ENCODE data around the gene PRDM1.
A peak's percentile ranks its signal among the peaks of the same experiment; 100 is the strongest.

PRDM1 gene

DNA sequence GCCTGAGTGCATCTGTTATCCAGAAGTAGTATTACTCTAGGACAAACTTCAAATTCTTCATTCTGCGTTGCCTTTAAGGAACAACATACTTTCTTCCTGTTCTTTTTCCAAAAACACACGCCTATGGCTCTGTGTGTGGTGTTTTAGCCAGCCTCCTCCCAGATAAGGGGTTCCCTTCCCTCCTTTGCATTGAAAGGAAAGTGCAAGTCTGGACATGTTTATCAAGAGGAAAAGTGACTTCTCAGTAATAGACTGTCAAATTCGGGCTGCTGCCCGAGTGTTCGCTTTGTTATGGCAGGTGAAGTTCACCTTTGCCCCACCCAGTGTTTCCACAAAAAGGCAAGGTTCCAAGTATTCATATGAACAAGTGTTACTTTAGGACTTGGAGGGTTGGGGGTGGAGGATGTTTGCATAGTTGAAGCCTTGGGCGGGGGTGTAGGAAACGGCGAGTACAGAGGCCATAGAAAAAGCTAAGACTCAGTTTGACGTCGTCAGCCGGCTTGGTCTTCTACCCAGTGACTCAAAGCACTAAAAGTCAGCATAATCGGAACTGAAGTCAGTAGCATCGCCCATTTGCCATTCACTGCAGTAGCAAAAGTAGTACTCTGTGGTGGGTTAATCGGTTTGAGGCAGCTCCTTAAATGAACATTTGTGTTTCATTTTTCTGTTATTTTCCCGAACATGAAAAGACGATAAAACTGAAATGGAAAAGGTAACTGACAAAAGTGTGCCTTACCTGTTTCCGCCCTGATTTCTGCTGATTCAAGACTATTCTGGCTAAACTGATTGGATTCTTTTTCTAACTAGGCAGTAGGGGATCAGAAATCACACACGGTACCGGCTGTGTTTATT, 12.5 kb downstream of the PRDM1 start:
- peak; percentile 90 for DNase-seq

DNA sequence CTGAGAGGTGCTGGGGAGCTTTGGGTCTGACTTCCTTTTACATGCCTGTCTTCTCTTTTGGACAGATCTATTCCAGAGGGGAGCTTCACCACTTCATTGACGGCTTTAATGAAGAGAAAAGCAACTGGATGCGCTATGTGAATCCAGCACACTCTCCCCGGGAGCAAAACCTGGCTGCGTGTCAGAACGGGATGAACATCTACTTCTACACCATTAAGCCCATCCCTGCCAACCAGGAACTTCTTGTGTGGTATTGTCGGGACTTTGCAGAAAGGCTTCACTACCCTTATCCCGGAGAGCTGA, 13.1 kb downstream of the PRDM1 start:
- DNase-seq, result no peak

DNA sequence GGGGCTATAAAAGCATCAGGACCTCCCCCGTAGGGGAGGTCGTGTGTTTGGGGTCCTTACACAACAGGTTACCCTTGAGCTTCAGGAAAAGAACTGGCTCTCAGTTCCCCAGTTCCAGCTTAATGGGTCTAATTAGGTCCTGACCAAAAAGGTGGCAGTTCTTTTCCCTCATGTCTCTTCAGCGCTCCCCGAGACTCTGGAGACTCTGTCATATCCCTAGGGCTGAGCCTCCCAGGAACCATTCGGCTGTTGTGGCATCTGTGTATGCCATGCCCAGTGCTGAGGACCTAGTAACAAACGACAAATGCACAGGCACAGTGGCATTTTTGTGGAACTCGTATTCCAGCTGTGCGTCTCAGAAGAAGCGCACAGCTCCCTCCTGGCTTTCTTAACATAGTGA, 14.6 kb downstream of the PRDM1 start:
- DNase-seq, result no peak

DNA sequence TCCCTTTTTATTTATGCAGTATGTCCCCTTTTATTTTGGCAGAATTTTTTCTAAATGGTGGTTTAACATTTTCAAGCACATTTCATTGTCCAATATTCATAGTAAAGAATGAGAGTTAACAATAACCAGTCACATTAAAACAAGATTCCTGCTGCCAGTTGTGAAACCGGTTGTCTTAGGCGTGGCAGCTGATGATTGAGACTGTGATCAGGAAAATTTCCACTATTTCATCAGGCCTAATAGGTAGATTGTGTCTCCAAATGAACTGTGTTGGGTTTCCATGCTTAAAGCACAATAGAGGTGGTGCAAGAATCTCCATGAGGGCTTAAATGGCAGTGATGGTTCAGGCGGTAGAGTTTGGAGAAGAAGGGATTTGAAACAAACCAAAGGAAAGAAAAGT, 15.3 kb downstream of the PRDM1 start:
- DNase-seq, result no peak

DNA sequence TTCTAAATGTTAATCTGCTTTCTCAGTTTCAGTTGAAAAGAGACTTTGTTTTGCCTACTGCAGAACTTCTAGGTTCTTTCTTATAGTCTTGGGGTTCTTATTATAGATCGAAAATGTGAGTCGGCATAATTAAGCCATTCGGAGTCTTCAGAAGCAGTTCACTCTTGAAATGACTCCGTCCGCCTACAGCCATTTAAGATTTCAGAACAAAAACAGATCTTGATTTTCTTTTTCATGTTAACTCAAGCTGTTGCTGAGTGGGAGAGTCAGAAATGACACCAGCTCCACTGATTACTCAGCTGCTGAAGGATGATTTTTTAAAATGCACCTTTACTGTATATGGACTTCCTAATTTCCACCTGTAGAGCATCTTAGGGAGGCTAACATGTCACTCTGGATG, 15.9 kb downstream of the PRDM1 start:
- DNase-seq, result peak; percentile 77

DNA sequence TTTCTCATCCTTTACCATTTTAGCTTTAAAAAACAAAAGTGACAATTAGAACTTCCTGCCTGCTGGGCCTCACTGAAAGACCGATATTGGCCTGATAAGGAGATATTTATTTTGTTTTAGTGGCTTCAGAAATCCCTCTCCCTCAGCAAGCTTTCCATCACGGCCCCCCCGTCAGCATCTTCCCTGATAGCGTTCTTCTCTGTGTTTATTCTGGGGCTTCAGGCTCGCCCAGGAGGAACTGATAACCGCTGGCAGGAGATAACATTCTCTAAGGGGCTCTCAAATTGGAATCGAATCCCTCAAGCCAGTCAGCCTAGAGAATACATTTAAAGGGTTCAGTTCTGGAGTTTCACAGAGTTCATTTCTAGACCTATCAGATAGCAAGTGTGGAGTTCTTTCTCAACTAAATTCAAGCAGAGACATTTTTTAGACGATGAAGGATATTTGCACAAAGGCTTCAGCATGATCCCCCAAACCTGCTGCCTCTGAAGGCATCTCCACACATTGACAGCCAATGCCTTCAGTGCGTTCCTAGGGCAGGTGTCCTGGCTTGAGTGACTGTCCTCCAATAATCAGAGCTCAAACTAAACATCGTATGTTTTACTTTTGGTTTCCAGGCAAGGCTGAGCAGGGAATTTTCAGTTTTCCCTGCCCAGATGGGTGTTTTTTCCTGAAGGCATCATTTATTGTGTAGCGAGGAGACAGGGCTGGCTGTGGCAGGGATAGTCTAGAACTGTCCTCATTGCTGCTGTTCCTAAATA, 17.0 kb downstream of the PRDM1 start:
- no peak for DNase-seq

DNA sequence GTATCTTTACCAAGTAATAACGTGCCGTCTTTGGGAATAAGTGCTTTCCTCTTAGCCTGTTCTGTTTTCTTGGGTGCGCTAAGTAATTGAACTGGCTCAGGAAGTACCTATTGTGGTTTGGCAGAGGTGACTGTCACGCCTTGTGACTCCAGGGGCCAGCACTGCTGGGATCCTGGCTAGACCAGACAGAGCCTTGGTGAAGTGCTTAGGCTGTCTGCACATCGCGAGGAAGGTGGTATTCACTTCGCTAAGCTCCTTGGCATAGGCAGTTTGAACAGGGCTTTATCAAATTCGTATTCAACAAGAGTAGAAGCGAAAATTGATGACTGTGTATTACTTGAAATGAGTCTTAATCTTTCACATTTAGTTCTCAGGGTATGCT, 17.6 kb downstream of the PRDM1 start:
- peak; percentile 54 for DNase-seq

DNA sequence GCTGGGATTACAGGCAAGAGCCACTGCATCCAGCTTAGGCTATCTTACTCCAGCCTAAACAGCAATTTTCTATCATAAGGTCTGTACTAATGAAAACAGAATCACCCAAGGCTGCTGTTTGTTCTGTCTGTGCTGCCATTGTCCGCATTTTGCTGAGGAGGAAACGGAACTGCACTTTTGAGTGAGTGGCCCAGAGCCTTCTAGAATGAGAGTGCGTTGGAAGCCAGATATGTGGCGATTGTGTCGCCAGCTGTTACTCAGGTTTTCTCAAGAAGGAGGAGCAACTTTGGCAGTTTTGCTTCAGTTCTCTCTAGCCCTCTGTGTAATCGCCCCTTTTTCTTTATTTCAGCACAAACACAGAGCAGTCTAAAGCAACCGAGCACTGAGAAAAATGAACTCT, 18.3 kb downstream of the PRDM1 start:
- DNase-seq, result no peak

DNA sequence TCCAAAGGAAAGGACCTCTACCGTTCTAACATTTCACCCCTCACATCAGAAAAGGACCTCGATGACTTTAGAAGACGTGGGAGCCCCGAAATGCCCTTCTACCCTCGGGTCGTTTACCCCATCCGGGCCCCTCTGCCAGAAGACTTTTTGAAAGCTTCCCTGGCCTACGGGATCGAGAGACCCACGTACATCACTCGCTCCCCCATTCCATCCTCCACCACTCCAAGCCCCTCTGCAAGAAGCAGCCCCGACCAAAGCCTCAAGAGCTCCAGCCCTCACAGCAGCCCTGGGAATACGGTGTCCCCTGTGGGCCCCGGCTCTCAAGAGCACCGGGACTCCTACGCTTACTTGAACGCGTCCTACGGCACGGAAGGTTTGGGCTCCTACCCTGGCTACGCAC, 18.8 kb downstream of the PRDM1 start:
- DNase-seq, result no peak

DNA sequence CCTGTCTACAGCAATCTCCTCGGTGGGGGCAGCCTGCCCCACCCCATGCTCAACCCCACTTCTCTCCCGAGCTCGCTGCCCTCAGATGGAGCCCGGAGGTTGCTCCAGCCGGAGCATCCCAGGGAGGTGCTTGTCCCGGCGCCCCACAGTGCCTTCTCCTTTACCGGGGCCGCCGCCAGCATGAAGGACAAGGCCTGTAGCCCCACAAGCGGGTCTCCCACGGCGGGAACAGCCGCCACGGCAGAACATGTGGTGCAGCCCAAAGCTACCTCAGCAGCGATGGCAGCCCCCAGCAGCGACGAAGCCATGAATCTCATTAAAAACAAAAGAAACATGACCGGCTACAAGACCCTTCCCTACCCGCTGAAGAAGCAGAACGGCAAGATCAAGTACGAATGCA, 19.4 kb downstream of the PRDM1 start:
- DNase-seq, result no peak

DNA sequence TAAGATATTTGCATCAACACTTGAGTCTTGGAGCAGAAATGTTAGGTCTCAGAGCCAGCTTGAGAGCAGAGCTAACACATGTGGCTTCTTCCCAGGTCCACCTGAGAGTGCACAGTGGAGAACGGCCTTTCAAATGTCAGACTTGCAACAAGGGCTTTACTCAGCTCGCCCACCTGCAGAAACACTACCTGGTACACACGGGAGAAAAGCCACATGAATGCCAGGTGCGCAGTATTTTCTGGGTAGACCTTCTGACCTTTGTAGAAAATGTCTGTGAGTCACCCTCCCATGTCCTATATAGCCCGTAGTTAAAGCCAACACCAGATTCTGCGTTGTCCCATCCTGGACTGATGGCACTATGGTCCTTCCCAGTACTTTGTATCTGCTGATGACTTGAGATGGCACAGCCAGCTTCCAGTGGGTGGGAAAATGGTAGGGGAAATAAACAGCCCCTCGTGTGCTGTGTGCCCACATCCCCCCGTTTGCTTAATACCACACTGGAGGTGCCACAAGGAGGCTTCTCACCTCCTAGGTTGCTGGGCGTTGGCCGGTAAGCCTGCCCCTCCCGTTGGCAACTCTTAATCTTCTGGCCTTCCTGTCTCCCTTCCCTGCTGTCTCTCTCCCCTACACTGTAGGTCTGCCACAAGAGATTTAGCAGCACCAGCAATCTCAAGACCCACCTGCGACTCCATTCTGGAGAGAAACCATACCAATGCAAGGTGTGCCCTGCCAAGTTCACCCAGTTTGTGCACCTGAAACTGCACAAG, 20.3 kb downstream of the PRDM1 start:
- no peak for DNase-seq

DNA sequence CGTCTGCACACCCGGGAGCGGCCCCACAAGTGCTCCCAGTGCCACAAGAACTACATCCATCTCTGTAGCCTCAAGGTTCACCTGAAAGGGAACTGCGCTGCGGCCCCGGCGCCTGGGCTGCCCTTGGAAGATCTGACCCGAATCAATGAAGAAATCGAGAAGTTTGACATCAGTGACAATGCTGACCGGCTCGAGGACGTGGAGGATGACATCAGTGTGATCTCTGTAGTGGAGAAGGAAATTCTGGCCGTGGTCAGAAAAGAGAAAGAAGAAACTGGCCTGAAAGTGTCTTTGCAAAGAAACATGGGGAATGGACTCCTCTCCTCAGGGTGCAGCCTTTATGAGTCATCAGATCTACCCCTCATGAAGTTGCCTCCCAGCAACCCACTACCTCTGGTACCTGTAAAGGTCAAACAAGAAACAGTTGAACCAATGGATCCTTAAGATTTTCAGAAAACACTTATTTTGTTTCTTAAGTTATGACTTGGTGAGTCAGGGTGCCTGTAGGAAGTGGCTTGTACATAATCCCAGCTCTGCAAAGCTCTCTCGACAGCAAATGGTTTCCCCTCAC, 21.0 kb downstream of the PRDM1 start:
- no peak for DNase-seq

DNA sequence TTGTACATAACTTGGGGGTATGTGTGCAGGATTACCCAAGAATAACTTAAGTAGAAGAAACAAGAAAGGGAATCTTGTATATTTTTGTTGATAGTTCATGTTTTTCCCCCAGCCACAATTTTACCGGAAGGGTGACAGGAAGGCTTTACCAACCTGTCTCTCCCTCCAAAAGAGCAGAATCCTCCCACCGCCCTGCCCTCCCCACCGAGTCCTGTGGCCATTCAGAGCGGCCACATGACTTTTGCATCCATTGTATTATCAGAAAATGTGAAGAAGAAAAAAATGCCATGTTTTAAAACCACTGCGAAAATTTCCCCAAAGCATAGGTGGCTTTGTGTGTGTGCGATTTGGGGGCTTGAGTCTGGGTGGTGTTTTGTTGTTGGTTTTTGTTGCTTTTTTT, 22.0 kb downstream of the PRDM1 start:
- no peak for DNase-seq

DNA sequence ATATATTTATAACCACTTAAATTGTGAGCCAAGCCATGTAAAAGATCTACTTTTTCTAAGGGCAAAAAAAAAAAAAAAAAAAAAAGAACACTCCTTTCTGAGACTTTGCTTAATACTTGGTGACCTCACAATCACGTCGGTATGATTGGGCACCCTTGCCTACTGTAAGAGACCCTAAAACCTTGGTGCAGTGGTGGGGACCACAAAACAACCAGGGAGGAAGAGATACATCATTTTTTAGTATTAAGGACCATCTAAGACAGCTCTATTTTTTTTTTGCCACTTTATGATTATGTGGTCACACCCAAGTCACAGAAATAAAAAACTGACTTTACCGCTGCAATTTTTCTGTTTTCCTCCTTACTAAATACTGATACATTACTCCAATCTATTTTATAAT, 22.9 kb downstream of the PRDM1 start:
- DNase-seq, result no peak

DNA sequence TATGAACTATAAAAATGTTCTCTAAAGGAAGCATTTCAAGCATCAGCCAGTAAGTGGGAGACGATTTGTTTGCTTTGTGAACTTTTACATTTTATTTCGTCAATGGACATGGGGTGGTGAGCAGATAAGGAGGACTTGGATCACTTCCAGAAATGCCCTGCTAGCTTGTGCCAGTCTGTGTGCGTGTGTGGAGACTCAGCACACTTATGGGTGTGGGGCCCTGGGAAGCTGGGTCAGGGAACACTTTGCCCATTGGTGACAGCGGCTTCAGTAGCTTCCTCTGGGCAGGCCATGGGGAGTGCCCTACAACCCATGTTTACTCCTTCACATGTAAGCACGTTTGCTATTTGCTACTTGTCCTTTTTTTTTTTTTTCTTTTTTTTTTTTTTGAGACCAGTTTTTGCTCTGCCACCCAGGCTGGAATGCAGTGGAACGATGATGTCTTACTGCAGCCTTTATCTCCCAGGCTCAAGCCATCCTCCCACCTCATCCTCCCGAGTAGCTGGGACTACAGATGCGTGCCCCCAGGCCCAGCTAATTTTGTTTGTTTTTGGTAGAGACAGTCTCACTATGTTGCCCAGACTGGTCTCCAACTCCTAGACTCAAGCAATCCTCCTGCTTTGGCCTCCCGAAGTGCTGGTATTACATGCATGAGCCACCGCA, 24.2 kb downstream of the PRDM1 start:
- no peak for DNase-seq

DNA sequence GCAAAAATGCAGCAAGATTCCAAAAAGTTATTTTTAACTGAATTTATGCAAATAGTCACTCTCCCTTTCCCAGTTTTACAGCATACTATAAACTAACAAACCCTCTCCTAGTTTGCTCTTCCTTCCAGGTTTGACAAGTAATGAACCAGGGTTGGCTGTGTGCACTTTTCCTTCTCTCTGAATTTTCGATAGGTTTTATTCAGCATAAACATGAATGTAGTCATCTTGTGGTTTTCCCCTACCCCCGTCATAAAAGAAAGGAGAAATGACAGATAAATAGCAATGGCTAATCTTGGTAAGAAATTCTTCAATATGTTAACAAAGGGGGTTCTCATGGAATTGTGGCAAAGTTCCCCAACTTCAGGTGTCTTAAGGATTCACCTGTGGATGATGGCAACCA, 26.3 kb downstream of the PRDM1 start:
- no peak for DNase-seq

DNA sequence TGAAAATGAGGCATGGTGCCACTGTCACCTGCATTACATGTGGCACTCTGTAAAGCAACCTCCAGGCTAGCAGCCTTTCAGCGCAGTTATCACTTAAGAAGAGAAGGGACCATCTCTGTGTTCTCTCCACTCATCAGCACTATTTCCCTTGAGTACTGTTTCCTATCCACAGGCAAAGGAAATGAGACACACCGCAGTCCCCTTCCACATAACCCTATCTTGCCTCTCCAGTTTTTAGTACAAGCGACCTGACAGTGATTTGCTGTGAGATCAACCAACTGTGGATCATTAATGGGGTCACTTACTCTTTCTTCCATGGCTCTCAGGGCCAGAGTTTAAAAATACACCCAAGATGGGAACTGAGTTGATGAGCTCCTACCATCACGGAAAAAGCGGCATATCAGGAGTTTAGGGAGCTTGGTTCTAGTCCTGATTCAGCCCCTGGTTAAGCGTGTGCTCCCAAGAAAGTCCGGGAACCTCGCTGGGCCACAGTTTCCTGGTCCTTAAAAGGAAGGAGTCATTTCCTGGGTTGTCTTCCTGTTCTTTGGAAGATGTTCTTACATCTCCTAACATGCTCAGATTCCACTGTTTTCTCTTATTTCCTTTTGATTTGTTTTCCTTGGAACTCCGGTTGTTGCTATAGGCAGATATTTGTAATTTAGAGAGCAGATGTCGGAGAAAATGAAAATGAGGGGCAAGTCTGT, 27.3 kb downstream of the PRDM1 start:
- DNase-seq, result no peak

DNA sequence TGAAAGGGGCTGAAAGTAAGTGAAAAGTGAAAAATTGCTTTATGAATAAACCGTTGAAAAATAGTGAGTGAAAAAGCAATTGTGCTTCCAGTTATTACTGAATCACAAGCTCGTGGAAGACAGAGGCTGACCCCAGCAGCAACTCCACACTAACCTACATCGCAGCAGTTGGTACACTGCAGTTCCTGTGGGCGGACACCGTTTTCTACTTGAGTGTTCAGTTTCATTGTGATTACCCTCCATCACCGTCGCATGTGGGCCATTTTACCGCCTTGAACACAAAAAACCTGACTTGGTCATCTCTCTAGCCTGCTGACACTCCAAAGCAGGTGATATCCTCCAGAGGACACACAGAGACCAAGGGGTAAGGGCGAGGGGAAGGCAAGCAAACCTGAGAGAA, 28.4 kb downstream of the PRDM1 start:
- peak; percentile 87 for DNase-seq

DNA sequence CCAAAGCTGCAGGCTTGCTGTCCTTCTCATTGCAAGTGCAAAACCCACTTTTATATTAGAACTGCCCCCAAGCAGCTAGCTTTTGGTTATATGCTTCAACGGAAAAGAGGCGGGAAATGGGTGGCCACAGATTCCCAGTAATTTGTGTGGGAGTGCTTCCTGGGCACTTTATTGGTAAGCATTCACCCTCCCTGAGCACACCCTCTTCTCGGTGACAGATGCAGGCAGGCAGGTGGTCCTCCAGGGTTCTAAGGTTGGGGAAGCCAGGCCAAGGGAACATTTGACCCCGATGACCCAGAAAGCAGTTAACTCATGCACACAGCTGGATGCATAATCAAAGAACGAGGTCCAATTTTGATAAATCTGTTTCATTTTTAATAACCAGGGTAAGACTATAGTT, 29.1 kb downstream of the PRDM1 start:
- no peak for DNase-seq

DNA sequence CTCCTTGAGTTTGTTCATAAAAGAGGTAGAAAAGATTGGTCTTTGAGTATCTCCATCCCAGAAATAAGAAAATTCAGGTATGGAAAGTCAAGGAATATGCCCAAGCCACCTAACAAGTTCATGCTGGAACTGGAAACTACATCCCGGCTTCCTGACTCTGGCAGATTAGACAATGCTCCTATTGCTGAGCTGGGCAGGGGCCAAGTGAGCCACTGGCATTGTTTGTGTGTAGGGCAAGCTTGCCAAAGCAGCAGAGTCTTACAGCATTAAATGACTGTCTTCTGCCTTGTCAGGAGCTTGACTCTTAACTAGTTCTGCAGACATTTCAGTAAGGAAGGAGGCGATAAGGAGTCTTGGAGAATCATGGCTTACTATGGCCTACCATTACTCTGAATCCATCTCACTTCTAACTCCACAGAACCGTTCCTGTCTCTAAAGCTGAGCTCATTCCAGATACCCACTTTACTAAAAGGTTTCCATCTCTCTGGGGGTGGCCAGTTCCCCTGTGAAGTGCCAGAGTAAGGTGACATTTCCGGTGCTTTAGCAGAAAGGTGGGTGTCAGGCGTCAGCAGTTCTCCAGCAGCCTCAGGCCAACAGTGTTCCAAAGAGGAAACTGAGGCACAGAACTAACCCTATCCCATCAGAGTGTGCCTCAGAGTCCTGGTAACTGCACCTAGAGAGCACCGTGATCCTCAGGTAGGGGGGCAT, 30.1 kb downstream of the PRDM1 start:
- no peak for DNase-seq

DNA sequence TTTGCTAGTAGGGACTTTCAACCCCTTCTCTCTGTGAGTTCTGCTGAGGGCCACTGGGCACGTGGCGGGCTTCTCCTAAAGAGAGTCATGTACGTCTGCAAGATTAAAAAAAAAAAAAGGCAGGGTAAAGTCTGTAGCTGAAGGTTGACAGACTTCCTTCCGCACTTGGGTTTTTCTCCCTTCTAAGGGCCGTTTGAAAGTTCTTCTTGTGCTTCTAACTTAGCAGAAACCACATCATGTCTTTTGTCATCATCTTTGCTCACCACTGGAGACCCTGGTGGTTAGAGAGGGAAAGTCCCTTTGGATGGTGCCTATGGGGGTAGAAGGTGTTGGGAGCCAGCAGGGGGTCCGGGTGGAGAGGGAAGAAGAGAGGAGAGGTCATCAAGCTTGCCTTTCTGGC, 31.4 kb downstream of the PRDM1 start:
- DNase-seq, result peak; percentile 51

All from activated CD4-positive, alpha-beta T cell treated with anti-CD3 and anti-CD28 coated beads for 48 hours (primary cell).